AG04450 (cell line): ENCODE results near the gene WSB1. TPM values are rescaled to one million over a fixed set of nuclear protein-coding genes. Genes with fewer than 3 reads are reported as not detected.

Experiments used
- CTCF ChIA-PET: fragments of 300-600, 350-600 bp; formaldehyde crosslinking; extraction: SDS; loops from one replicate; lab custom pipeline; 2022; ENCODE audit warnings: antibody characterized with exemption, inconsistent platforms; lab: Charles Lee
- POLR2A ChIA-PET: fragments of 350-600 bp; formaldehyde crosslinking; extraction: SDS; loops from one replicate; lab custom pipeline; 2021; ENCODE audit warnings: antibody characterized with exemption, inconsistent platforms; lab: Yijun Ruan, JAX
- DNase-seq: peaks from one replicate; pipeline ENCODE4 v3.0.0-alpha.2; 2011; ENCODE audit warnings: low read depth, low spot score
- H3K27ac ChIP-seq: one replicate; pipeline ENCODE4 v1.5.1; 2012; ENCODE audit warnings: low read depth, low read length, control low read depth
- H3K27me3 ChIP-seq: one replicate; pipeline ENCODE4 v1.6.0; 2012; ENCODE audit warnings: low read length; ENCODE audit not compliant: control insufficient read depth, insufficient read depth
- H3K4me3 ChIP-seq: 2 replicates; pipeline ENCODE4 v1.5.1; 2011; ENCODE audit warnings: mild to moderate bottlenecking, low read depth, low read length, control low read depth
- H3K9me3 ChIP-seq: 2 replicates; pipeline ENCODE4 v1.5.1; 2012; ENCODE audit warnings: low read length; ENCODE audit not compliant: control insufficient read depth, insufficient read depth
- polyA plus RNA-seq: library from polyadenylated mRNA; depleted of rRNA; stranded (reverse); fragments of >200 nt; gene quantifications from 2 replicates; pipeline ENCODE4 v1.2.3, GENCODE V29; 2011
- TF ChIP-seq, protein P1 (sequence below): IDR thresholded peaks from 2 replicates; pipeline ENCODE4 v1.5.1; 2011; ENCODE audit warnings: low read depth, low read length, control low read depth, inconsistent platforms

The WSB1 gene
- polyA plus RNA-seq, 1 experiment: 204 TPM

DNA sequence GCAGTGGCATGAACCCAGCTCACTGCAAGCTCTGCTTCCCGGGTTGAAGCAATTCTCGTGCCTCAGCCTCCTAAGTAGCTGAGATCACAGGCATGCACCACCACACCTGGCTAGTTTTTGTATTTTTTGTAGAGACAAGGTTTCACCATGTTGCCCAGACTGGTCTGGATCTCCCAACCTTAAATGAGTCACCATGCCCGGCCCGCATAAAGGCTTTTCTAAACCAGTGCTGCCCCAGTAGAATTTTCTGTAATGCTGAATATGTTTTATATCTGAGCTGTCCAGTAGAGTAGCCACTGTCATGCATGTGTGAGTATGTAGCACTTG lies 36.9 kb upstream of the WSB1 start:
- H3K9me3 ChIP-seq: no peaks in the 10 kb centered on the region
- H3K4me3 ChIP-seq: no peak overlapping the region
- peak overlapping the region; percentile 66 for H3K27ac ChIP-seq
- no peak for DNase-seq
- no peaks in the 10 kb centered on the region for H3K27me3 ChIP-seq
- ChIA-PET POLR2A (interaction anchor here (1.6 kb wide), 1 partner anchor 38 kb away, joined by 5 read pairs; no protein-coding TSS in a partner anchor), CTCF (interaction anchor here (1.3 to 3.3 kb wide), 2 partner anchors 17 to 21 kb away, joined by 3 to 16 read pairs; no protein-coding TSS in a partner anchor)
- TF ChIP-seq, protein P1, sequence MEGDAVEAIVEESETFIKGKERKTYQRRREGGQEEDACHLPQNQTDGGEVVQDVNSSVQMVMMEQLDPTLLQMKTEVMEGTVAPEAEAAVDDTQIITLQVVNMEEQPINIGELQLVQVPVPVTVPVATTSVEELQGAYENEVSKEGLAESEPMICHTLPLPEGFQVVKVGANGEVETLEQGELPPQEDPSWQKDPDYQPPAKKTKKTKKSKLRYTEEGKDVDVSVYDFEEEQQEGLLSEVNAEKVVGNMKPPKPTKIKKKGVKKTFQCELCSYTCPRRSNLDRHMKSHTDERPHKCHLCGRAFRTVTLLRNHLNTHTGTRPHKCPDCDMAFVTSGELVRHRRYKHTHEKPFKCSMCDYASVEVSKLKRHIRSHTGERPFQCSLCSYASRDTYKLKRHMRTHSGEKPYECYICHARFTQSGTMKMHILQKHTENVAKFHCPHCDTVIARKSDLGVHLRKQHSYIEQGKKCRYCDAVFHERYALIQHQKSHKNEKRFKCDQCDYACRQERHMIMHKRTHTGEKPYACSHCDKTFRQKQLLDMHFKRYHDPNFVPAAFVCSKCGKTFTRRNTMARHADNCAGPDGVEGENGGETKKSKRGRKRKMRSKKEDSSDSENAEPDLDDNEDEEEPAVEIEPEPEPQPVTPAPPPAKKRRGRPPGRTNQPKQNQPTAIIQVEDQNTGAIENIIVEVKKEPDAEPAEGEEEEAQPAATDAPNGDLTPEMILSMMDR: no peak

- Histone ChIP-seq H3K9me3 (no peaks in the 10 kb centered on the region), H3K27ac (no peak overlapping the region), H3K27me3 (peaks cover 4% of the 10 kb centered on the region), H3K4me3 (no peak overlapping the region)
- ChIA-PET CTCF (interaction anchor here (1.8 kb wide), 1 partner anchor 74 kb away, joined by 4 read pairs; no protein-coding TSS in a partner anchor), POLR2A (no interaction called here)
- DNase-seq: no peak
- TF ChIP-seq, protein P1: no peak
These were observed 34.6 kb upstream of the WSB1 start for GRCh38 chr17:27259356-27259755.

DNA sequence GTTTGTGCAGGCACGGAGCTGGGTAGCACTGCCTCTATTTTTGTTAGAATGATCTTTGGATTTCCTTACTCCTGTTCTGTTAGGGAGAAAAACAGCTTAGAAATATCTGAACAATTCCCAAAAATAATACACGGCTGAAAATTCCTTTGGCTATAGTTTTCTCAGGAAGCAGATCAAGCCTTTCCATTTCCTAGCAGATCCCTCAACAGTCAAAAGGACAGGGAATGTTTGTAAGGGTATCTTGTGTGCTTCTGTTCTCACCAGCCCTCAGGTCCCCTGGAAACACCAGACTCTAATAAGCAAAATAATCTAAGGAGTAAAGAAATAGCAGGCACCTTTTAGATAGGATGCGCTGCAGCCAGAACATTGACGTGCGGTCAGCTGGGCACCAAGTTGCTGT lies 30.5 kb upstream of the WSB1 start:
- no peak for DNase-seq
- Histone ChIP-seq H3K27me3 (peaks cover 11% of the 10 kb centered on the region), H3K27ac (no peak overlapping the region), H3K9me3 (no peaks in the 10 kb centered on the region), H3K4me3 (no peak overlapping the region)
- POLR2A ChIA-PET: interaction anchor here (0.9 kb wide), 1 partner anchor 13 kb away, joined by 4 read pairs; no protein-coding TSS in a partner anchor
- CTCF ChIA-PET: interaction anchor here (0.6 to 1.3 kb wide), 3 partner anchors 13 to 340 kb away, joined by 3 to 5 read pairs (median 3); no protein-coding TSS in a partner anchor
- TF ChIP-seq, protein P1: no peak

DNA sequence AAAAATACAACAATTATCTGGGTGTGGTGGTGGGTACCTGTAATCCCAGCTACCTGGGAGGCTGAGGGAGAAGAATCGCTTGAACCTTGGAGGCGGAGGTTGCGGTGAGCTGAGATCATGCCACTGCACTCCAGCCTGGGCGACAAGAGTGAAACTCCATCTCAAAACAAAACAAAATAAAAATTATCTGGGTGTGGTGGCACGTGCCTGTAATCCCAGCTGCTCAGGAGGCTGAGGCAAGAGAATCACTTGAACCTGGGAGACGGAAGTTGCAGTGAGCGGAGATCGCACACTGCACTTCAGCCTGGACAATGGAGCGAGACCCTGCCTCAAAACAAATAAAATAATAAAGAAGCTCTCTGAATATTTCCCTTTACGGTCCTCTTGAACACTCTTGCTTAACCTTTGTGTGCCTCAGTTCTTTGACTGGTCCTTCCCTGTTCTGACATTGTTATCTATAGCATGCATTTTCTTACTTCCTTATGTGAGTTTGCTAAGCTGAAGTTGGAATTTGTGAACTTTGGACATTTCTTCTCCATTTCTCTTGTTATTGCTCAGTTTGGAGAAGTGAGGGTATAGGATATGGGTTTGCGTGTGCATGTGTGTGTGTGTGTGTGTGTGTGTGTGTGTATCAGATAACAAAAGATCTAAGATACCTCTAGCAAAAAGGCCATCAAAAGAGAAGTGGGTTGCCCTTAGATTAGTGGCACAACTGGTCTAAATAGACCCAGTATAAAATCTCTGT lies 29.7 kb upstream of the WSB1 start:
- ChIA-PET POLR2A (interaction anchor here (0.9 kb wide), 1 partner anchor 14 kb away, joined by 4 read pairs; no protein-coding TSS in a partner anchor), CTCF (no interaction called here)
- no peaks in the 10 kb centered on the region for H3K9me3 ChIP-seq
- DNase-seq: no peak
- TF ChIP-seq, protein P1: no peak
- no peak overlapping the region for H3K4me3 ChIP-seq
- peaks cover 16% of the 10 kb centered on the region for H3K27me3 ChIP-seq
- H3K27ac ChIP-seq: no peak overlapping the region

- Histone ChIP-seq H3K27ac (no peak overlapping the region), H3K9me3 (no peaks in the 10 kb centered on the region), H3K4me3 (no peak overlapping the region), H3K27me3 (peaks cover 21% of the 10 kb centered on the region)
- TF ChIP-seq, protein P1: no peak
- ChIA-PET POLR2A (no interaction called here), CTCF (no interaction called here)
- no peak for DNase-seq
These were observed 28.6 kb upstream of the WSB1 start for GRCh38 chr17:27265333-27265732.
